Upper lobe of left lung (tissue), 6 donors: Measurements from ENCODE around the gene ACP7. TPM values are rescaled to one million over a fixed set of nuclear protein-coding genes. Genes with fewer than 3 reads are reported as not detected.

Experiments used
- ATAC-seq, 2 donors: fragments of 200-7000 bp; cut with Tn5 transposase; one replicate each; pipeline ENCODE4 v1.9.1; 2022; ENCODE audit warnings: mild to moderate bottlenecking in 2 of 2, moderate library complexity in 2 of 2; ENCODE audit not compliant: low FRiP score in 2 of 2
- DNase-seq, 2 donors: peaks; one replicate each; pipeline ENCODE4 v3.0.0-alpha.2; 2019 to 2020
- H3K27ac ChIP-seq, 4 donors: fragments of 200-600 bp; sonication (generic); one replicate each; pipeline ENCODE4 v1.5.1; 2016 to 2019
- H3K27me3 ChIP-seq, 4 donors: fragments of 200-600 bp; sonication (generic); one replicate each; pipeline ENCODE4 v1.5.1; 2017 to 2019
- H3K36me3 ChIP-seq, 4 donors: fragments of 200-600 bp; sonication (generic); one replicate each; pipeline ENCODE4 v1.5.1; 2016 to 2019
- H3K4me1 ChIP-seq, 4 donors: fragments of 200-600 bp; sonication (generic); one replicate each; pipeline ENCODE4 v1.5.1; 2018 to 2019
- H3K4me3 ChIP-seq, 4 donors: fragments of 200-600 bp; sonication (generic); one replicate each; pipeline ENCODE4 v1.5.1; 2017 to 2019; ENCODE audit warnings: mild to moderate bottlenecking in 2 of 4, moderate library complexity in 1 of 4
- H3K9me3 ChIP-seq, 4 donors: fragments of 200-600 bp; sonication (generic); one replicate each; pipeline ENCODE4 v1.5.1; 2018 to 2019
- CTCF ChIP-seq, 6 experiments: fragments of 450-650 bp in 4 of 6; fragments of 200-600 bp in 2 of 6; sonication (generic) in 2 of 6; IDR thresholded peaks; one replicate each; pipeline ENCODE4 v1.5.1; 2016 to 2019; ENCODE audit warnings: antibody characterized with exemption in 6 of 6
- EP300 ChIP-seq, 4 donors: sonication (generic); formaldehyde crosslinking; IDR thresholded peaks; one replicate each; pipeline ENCODE4 v1.5.1; 2017; ENCODE audit warnings: antibody characterized with exemption in 4 of 4, control low read depth in 2 of 4
- POLR2A ChIP-seq, 4 donors: fragments of 450-650 bp; IDR thresholded peaks; one replicate each; pipeline ENCODE4 v1.5.1; 2016 to 2017; ENCODE audit warnings: antibody characterized with exemption in 4 of 4, mild to moderate bottlenecking in 2 of 4
- POLR2AphosphoS5 ChIP-seq, 2 donors: sonication (generic); formaldehyde crosslinking; IDR thresholded peaks; one replicate each; pipeline ENCODE4 v1.5.1; 2017; ENCODE audit warnings: antibody characterized with exemption in 2 of 2
- WGBS, 2 donors: methylation state at CpG; one replicate each; pipeline ENCODE4 v1.1.5; 2017 to 2018; 5-methylcytosine and 5-hydroxymethylcytosine counted together
- total RNA-seq, 6 donors: library from RNA; depleted of rRNA in 4 of 6; stranded (reverse); fragments of >200 nt in 4 of 6; gene quantifications; one replicate each; pipeline versions ENCODE4 v1.1.0 to v1.2.1, GENCODE V29; 2016 to 2021
- donor health status: DM: no; HTN: no; CAD: no; lungs with moderate emphysema.
- donor health status: DM: no; HTN: yes; CAD: no; lungs with severe emphysema.

Gene ACP7
- total RNA-seq, 6 donors from 2014 or later = not detected

- Histone ChIP-seq H3K36me3 (no peaks in the 10 kb centered on the region), H3K4me1 (peaks cover 1 to 18% (median 6%) of the 10 kb centered on the region in 4 donors), H3K27ac (no peak overlapping the region), H3K4me3 (no peak overlapping the region), H3K9me3 (no peaks in the 10 kb centered on the region), H3K27me3 (no peaks in the 10 kb centered on the region)
- 75 to 78% methylated on average over 1 of the region's 1 CpG for WGBS, 2 donors
- ATAC-seq = no peak
- DNase-seq = no peak
- no peak for TF ChIP-seq POLR2A (IDR thresholded peaks at IDR 0.05)
- no peak for TF ChIP-seq POLR2AphosphoS5 (IDR thresholded peaks at IDR 0.05)
- TF ChIP-seq EP300 (IDR thresholded peaks at IDR 0.05) = no peak
- TF ChIP-seq CTCF (IDR thresholded peaks at IDR 0.05) = no peak
Measured at GRCh38 chr19:39119830-39120229, 35.7 kb downstream of the ACP7 start.

- ATAC-seq = no peak
- WGBS, 2 donors = 75 to 81% methylated on average over 18 of the region's 18 CpGs
- Histone ChIP-seq H3K27ac (peak overlapping the region in 1 of 4 donors; percentile 6), H3K27me3 (no peaks in the 10 kb centered on the region), H3K36me3 (no peaks in the 10 kb centered on the region), H3K4me3 (no peak overlapping the region), H3K9me3 (no peaks in the 10 kb centered on the region), H3K4me1 (peaks cover 23 to 47% (median 28%) of the 10 kb centered on the region in 4 donors)
- no peak for TF ChIP-seq CTCF (IDR thresholded peaks at IDR 0.05)
- no peak for TF ChIP-seq POLR2A (IDR thresholded peaks at IDR 0.05)
- no peak for TF ChIP-seq EP300 (IDR thresholded peaks at IDR 0.05)
- TF ChIP-seq POLR2AphosphoS5 (IDR thresholded peaks at IDR 0.05) = no peak
- no peak for DNase-seq
Measured at GRCh38 chr19:39122934-39123731, 39.0 kb downstream of the ACP7 start.

- Histone ChIP-seq H3K36me3 (no peaks in the 10 kb centered on the region), H3K4me3 (no peak overlapping the region), H3K27me3 (no peaks in the 10 kb centered on the region), H3K9me3 (no peaks in the 10 kb centered on the region), H3K27ac (peak overlapping the region in 1 of 4 donors; percentile 19), H3K4me1 (peaks cover 34 to 58% (median 40%) of the 10 kb centered on the region in 4 donors)
- WGBS, 2 donors = 76 to 85% methylated on average over 7 of the region's 7 CpGs
- ATAC-seq (no peak), DNase-seq (no peak)
- TF ChIP-seq POLR2A (IDR thresholded peaks at IDR 0.05) (no peak), POLR2AphosphoS5 (IDR thresholded peaks at IDR 0.05) (no peak), CTCF (IDR thresholded peaks at IDR 0.05) (no peak), EP300 (IDR thresholded peaks at IDR 0.05) (no peak)
Measured at GRCh38 chr19:39124136-39124764, 40.1 kb downstream of the ACP7 start.

- no peaks in the 10 kb centered on the region for H3K27me3 ChIP-seq
- DNase-seq = no peak
- H3K9me3 ChIP-seq = no peaks in the 10 kb centered on the region
- no peaks in the 10 kb centered on the region for H3K36me3 ChIP-seq
- peaks cover 43 to 68% (median 49%) of the 10 kb centered on the region in 4 donors for H3K4me1 ChIP-seq
- H3K4me3 ChIP-seq = peak overlapping the region in 3 of 4 donors; percentile 67 to 100 (median 97)
- no peak for ATAC-seq
- TF ChIP-seq EP300 (IDR thresholded peaks at IDR 0.05) (no peak), POLR2A (IDR thresholded peaks at IDR 0.05) (no peak), CTCF (IDR thresholded peaks at IDR 0.05) (no peak), POLR2AphosphoS5 (IDR thresholded peaks at IDR 0.05) (no peak)
- peak overlapping the region; percentile 49 to 94 (median 80) for H3K27ac ChIP-seq
- WGBS, 2 donors = 34 to 35% methylated on average over 7 of the region's 7 CpGs
Measured at GRCh38 chr19:39125199-39125553, 41.0 kb downstream of the ACP7 start.
